Activated naive CD4-positive, alpha-beta T cell treated with anti-CD3 and anti-CD28 coated beads, Interleukin-2, amount 50 U/mL, for 24 hours (primary cell): ENCODE measurements around the gene POU6F2.
"Not testable (repeated sequence)": the region's sequence is repeated elsewhere in the genome, so short reads cannot be mapped to it uniquely, and the experiment has no call there.

Experiments used
- H3K27ac Mint-ChIP-seq: one replicate; pipeline ENCODE4 v1.8.0; 2021; ENCODE audit warnings: mild to moderate bottlenecking, mixed read lengths
- H3K27me3 Mint-ChIP-seq: one replicate; pipeline ENCODE4 v1.8.0; 2021; ENCODE audit warnings: mixed read lengths
- H3K36me3 Mint-ChIP-seq: one replicate; pipeline ENCODE4 v1.8.0; 2021; ENCODE audit warnings: mixed read lengths
- H3K4me1 Mint-ChIP-seq: one replicate; pipeline ENCODE4 v1.8.0; 2021; ENCODE audit warnings: mixed read lengths
- H3K4me3 Mint-ChIP-seq: one replicate; pipeline ENCODE4 v1.8.0; 2021; ENCODE audit warnings: mild to moderate bottlenecking, mixed read lengths
- H3K9me3 Mint-ChIP-seq: one replicate; pipeline ENCODE4 v1.8.0; 2021; ENCODE audit warnings: mixed read lengths

POU6F2 gene

DNA sequence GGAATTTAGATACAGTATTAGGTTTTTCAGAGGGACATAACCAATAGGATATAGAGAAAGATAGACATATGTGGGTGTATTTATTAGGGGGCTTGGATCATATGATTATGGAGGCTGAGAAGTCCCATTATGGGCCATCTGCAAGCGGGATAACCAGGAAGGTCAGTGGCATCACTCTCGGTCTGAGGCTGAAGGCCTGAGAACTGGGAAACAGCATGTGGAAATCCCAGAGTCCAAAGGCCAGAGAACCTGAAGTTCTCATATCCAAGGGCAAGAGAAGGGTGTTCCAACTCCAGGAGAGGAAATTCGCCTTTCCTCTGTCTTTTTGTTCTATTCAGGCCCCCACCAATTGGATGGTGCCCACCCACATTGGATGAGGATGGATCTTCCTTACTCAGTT lies 180.7 kb downstream of the POU6F2 start:
- no peaks in the 10 kb centered on the region for H3K36me3 Mint-ChIP-seq
- no peaks in the 10 kb centered on the region for H3K9me3 Mint-ChIP-seq
- H3K4me3 Mint-ChIP-seq = no peak overlapping the region
- H3K27ac Mint-ChIP-seq = no peak overlapping the region
- H3K4me1 Mint-ChIP-seq = no peaks in the 10 kb centered on the region
- peaks cover 1% of the 10 kb centered on the region for H3K27me3 Mint-ChIP-seq

DNA sequence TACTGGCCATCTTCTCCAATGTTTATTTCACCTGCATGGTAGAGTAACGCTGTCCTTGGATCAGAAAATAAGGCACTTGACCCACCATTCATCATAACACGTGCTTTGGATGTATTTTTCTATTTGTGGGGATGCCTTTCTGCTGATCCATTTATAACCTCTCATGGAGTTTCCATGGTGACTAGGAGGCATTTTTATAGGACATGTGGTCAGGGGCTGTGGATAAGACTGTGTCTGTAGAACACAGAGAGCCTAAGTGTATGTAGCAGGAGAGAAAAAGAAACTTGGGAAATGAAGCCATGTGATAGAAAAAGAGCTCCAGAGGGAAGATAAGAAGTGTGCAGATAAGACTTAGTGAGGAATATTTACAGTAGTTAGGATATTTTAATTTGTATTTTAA lies 184.2 kb downstream of the POU6F2 start:
- H3K9me3 Mint-ChIP-seq = no peaks in the 10 kb centered on the region
- no peaks in the 10 kb centered on the region for H3K4me1 Mint-ChIP-seq
- no peaks in the 10 kb centered on the region for H3K36me3 Mint-ChIP-seq
- H3K27me3 Mint-ChIP-seq = peaks cover 2% of the 10 kb centered on the region
- H3K4me3 Mint-ChIP-seq = no peak overlapping the region
- no peak overlapping the region for H3K27ac Mint-ChIP-seq

DNA sequence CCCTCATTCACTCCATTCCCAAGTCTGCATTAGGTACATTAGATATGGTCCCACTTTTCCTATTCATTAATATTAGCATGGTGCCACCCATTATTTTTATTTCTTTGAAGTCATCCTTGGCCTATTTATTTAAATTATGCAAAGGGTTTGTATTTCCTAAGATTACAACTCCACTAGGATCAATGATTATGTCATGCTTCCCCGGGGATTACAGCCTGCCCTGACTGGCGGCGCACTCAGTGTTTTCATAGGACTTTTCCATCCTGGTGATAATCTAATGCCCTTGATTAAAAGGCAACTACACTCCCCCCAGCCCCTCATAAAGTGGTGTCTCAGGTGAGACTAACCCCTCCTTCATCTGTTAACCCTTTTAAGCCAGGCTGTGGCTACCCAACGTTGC lies 187.2 kb downstream of the POU6F2 start:
- Mint-ChIP-seq H3K27ac (no peak overlapping the region), H3K36me3 (no peaks in the 10 kb centered on the region), H3K4me3 (no peak overlapping the region), H3K27me3 (peaks cover 2% of the 10 kb centered on the region), H3K9me3 (no peaks in the 10 kb centered on the region), H3K4me1 (no peaks in the 10 kb centered on the region)

DNA sequence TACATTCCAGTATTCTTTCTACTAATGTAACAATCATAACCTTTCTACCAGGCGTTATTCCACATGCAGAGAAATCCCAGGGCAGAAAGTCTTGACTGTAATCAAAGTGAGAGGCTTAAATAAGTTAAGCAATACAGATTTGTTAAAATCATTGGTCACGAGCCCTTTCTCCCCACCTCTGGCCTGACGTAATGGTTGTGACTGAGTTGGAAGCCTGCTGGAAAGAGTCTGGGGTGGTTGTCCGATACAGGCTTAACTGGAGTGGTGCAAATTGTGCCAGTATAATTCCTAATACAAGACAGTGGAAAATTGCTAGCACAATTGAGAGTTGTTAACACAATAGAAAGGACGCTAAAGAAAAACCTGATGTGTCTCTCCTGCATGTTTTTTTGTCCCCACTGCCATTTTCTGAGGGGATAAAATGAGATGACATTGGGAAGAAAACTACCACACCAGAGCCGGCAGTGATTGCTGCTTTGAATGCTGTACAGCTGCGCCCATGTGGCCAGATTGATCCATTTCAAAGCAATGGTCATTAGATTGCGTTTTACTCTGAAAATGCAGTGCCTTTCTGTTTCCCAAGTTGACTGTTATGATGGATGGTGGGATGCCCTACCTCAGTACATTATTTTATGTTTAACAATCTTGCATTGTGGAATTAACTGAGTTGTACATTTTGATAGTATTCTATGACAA lies 190.8 kb downstream of the POU6F2 start:
- no peaks in the 10 kb centered on the region for H3K4me1 Mint-ChIP-seq
- peaks cover 2% of the 10 kb centered on the region for H3K27me3 Mint-ChIP-seq
- H3K36me3 Mint-ChIP-seq = no peaks in the 10 kb centered on the region
- H3K27ac Mint-ChIP-seq = no peak overlapping the region
- no peak overlapping the region for H3K4me3 Mint-ChIP-seq
- no peaks in the 10 kb centered on the region for H3K9me3 Mint-ChIP-seq

DNA sequence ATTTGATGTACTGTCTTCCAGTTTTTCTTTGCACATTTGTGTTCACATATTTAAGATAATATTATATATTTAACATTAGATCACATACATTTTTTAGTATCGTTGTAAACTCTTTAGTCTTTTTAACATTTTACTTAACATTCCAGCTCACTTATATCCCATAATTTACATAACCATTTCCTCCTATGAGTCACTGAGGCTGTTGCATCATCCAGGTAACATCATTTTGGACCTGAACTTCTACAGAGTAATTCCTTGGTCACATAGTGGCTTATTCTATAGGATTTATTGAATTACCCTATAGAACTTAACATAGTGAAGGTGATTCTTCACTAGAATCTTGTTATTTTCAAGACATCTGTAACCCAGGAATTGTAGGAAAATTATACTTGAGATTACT lies 194.4 kb downstream of the POU6F2 start:
- Mint-ChIP-seq H3K9me3 (no peaks in the 10 kb centered on the region), H3K36me3 (no peaks in the 10 kb centered on the region), H3K4me1 (no peaks in the 10 kb centered on the region), H3K27me3 (no peaks in the 10 kb centered on the region), H3K4me3 (no peak overlapping the region), H3K27ac (no peak overlapping the region)

DNA sequence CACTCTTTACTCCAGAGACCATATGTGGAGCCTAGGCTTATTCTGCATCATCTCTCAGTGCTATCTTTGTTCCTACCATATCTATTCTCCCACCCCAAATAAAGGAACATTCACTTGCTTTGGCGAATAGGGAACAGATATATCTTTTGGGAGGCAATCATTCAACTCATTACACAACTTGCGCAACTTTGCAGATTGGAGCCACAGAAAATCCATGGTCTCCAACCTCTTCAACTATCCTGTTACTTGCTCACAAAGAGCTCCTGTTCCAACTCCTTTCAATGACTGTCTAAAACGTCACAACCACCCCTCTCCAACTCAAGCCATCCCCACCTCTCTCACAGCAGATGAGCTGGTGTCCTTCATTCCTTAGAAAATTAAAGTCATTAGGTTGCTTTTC lies 203.7 kb downstream of the POU6F2 start:
- Mint-ChIP-seq H3K36me3 (no peaks in the 10 kb centered on the region), H3K4me3 (no peak overlapping the region), H3K27me3 (peaks cover 3% of the 10 kb centered on the region), H3K9me3 (no peaks in the 10 kb centered on the region), H3K27ac (no peak overlapping the region), H3K4me1 (no peaks in the 10 kb centered on the region)

DNA sequence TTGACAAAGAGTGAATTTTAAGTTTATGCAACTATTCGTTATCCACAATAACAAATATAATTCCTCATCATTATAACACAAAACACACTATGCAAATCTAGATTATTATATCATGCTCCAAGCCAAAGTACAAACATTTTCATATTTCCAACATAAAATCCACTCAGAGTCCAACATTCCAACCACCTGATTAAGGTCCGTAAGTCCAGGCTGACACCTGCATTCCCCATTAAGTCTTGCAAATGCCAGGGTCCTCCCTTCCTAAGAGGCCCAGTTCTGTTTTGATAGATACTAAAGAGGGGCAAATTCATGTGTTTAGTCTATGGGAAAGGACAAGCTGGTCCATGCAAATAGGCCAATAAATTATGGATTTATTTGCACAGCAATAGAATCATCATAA lies 206.1 kb downstream of the POU6F2 start:
- no peak overlapping the region for H3K4me3 Mint-ChIP-seq
- H3K9me3 Mint-ChIP-seq = no peaks in the 10 kb centered on the region
- no peaks in the 10 kb centered on the region for H3K4me1 Mint-ChIP-seq

DNA sequence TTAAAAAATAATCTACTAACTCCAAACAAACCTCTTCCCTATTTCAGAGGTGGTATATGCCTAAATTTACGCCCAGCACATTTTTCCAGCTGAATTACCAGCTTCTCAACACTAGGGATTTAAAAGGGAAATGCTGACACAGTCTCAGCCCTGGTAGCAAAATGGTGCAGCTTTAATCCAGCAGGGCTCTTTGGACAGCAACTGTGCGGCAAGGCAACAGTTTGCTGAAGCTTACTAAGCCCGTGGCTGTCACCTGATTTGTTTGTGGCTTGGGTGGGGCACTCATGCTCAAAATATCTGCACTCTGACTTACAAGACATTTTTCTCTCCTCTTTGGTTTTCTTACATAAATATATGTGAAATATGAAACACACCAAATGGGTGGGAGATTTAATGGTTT lies 206.7 kb downstream of the POU6F2 start:
- Mint-ChIP-seq H3K36me3 (no peaks in the 10 kb centered on the region), H3K4me1 (no peaks in the 10 kb centered on the region), H3K4me3 (no peak overlapping the region), H3K27ac (no peak overlapping the region), H3K9me3 (no peaks in the 10 kb centered on the region), H3K27me3 (peaks cover 5% of the 10 kb centered on the region)

More for the DNA sequence above, 206.1 kb downstream of the POU6F2 start:
- Mint-ChIP-seq H3K27me3 (peaks cover 6% of the 10 kb centered on the region), H3K36me3 (no peaks in the 10 kb centered on the region), H3K27ac (no peak overlapping the region)

DNA sequence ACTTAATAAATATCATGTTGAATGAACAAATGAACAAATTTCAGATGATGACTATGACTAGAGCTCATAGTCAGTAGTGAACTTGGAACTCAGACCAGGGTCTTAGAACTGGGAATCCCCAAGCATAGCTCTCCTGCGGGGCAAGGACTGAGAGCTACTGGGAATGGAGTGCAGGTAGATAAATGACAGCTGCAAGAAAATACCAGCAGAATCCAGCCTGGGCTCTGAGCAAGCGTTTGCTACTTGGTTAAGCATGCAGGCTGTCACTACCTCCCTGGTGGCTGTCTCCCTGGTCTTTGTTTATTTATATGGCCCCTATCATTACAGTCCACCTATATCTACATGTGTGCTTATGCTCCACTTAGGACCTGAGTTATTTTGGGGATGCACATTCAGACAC lies 208.4 kb downstream of the POU6F2 start:
- Mint-ChIP-seq H3K36me3 (no peaks in the 10 kb centered on the region), H3K4me3 (no peak overlapping the region), H3K9me3 (no peaks in the 10 kb centered on the region), H3K4me1 (no peaks in the 10 kb centered on the region), H3K27ac (no peak overlapping the region), H3K27me3 (peaks cover 6% of the 10 kb centered on the region)

DNA sequence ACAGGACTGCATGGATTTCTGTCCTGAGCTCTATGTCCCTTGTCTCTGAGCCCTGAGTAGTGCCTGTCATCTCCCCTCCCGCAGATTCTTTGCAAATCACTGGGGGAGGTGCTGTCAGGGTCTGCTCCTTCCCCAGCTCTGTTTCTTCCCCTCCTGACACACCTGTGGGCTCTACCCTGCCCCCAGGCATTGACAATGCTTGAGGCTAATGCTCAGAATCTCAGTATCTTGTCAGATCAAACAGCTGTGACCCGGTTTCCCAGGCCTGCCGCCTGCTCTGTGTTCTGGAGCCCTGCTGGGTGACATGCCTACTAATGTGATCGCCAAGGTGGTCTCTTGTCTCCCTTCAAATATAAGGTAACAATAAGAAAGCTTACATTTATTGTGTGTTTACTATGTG lies 209.0 kb downstream of the POU6F2 start:
- H3K4me3 Mint-ChIP-seq = no peak overlapping the region

DNA sequence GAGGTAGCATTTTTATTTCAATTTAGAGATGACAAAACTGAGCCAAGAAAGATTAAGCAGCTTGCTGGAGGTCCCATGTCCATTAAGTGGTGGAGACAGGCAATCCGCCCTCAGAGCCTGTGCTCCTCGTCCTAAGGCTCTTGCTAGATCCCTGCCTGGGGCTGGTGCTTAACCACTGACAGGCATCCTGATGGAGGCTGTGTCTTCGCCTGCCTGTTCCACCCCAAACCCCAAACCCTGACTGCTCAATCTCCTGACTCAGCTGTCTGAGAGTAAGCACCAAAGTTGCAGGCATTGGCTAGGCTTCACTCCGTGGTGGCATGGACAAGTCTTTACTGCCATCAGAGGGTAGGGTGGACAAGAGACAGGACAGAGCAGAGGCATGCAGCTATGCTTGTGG lies 209.4 kb downstream of the POU6F2 start:
- Mint-ChIP-seq H3K4me1 (no peaks in the 10 kb centered on the region), H3K9me3 (no peaks in the 10 kb centered on the region), H3K27ac (no peak overlapping the region), H3K27me3 (peaks cover 8% of the 10 kb centered on the region), H3K4me3 (no peak overlapping the region), H3K36me3 (no peaks in the 10 kb centered on the region)

More for the DNA sequence above, 209.0 kb downstream of the POU6F2 start:
- no peaks in the 10 kb centered on the region for H3K36me3 Mint-ChIP-seq
- H3K9me3 Mint-ChIP-seq = no peaks in the 10 kb centered on the region
- H3K27ac Mint-ChIP-seq = no peak overlapping the region
- H3K27me3 Mint-ChIP-seq = peaks cover 6% of the 10 kb centered on the region
- H3K4me1 Mint-ChIP-seq = no peaks in the 10 kb centered on the region

DNA sequence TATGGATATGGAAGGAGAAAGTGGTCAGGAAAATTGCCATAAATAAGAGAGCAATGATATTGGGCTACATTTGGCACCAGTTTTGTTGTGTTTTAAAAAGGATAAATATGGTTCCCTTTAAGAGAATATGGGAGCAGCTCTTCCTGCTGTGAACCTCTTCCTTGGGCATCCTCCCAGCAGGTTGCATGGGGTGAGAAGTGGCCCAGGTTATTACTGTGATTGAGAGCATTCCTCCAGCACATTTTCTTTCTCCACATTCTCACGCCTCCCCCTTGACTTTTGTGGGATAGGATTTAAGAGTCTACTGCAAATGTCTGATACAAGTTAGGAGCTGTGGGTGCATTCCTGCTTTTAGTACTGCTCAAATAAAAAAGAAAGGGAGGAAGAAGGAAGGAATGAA lies 214.8 kb downstream of the POU6F2 start:
- Mint-ChIP-seq H3K4me1 (no peaks in the 10 kb centered on the region), H3K4me3 (no peak overlapping the region), H3K27ac (no peak overlapping the region), H3K36me3 (no peaks in the 10 kb centered on the region), H3K27me3 (peaks cover 8% of the 10 kb centered on the region), H3K9me3 (no peaks in the 10 kb centered on the region)

DNA sequence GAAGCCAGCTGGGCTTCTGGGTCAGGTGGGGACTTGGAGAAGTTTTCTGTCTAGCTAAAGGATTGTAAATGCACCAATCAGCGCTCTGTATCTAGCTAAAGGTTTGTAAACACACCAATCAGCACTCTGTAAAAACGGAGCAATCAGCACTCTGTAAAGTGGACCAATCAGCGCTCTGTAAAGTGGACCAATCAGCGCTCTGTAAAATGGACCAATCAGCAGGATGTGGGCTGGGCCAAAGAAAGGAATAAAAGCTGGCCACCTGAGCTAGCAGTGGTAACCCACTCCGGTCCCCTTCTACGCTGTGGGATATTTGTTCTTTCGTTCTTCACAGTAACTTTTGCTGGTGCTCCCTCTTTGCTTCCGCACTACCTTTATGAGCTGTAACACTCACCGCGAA lies 216.7 kb downstream of the POU6F2 start:
- H3K4me1 Mint-ChIP-seq, H3K9me3 Mint-ChIP-seq, H3K4me3 Mint-ChIP-seq, H3K27ac Mint-ChIP-seq, H3K27me3 Mint-ChIP-seq, H3K36me3 Mint-ChIP-seq: not testable (repeated sequence)

DNA sequence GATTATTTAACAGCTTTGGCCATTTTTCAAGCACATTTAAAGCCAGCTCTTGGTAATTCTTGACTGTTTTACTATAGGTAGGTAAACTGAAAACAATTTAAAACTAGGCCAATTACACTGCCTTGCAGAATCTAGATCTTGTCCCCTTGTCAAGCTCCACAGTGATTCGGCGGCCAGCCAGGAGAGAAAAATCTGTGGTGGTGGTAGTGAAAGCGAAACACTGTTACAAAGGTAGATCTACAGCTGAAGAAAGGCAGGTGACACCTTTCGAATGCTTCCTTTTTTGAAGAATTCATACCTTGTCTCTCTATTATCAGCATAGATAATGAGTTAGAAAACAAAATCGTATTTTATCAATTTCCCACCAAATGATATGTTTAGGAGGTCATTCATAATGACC lies 218.3 kb downstream of the POU6F2 start:
- H3K9me3 Mint-ChIP-seq = no peaks in the 10 kb centered on the region
- no peak overlapping the region for H3K27ac Mint-ChIP-seq
- no peaks in the 10 kb centered on the region for H3K4me1 Mint-ChIP-seq

DNA sequence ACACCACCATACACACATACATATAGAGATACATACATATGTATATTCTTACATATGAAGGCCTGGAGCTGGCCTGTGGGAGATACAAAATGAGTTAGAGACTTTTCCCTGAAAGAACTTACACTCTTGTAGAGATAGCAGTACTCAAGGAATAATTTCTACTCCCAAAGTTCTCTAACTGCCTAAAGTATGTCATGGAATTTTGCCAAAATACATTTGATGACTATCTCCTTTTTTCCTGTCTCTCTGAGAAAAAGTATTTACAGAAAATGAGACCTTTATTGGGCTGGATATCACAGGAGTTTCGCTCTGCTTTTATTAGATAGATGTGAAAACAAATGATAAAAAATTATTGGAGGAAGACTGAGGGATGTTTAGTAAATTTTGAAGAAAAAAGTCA lies 220.1 kb downstream of the POU6F2 start:
- no peaks in the 10 kb centered on the region for H3K4me1 Mint-ChIP-seq
- H3K9me3 Mint-ChIP-seq = no peaks in the 10 kb centered on the region
- H3K27me3 Mint-ChIP-seq = no peaks in the 10 kb centered on the region
- no peak overlapping the region for H3K4me3 Mint-ChIP-seq
- H3K36me3 Mint-ChIP-seq = no peaks in the 10 kb centered on the region
- H3K27ac Mint-ChIP-seq = no peak overlapping the region

More for the DNA sequence above, 218.3 kb downstream of the POU6F2 start:
- H3K27me3 Mint-ChIP-seq = peaks cover 2% of the 10 kb centered on the region
- H3K4me3 Mint-ChIP-seq = no peak overlapping the region
- no peaks in the 10 kb centered on the region for H3K36me3 Mint-ChIP-seq

DNA sequence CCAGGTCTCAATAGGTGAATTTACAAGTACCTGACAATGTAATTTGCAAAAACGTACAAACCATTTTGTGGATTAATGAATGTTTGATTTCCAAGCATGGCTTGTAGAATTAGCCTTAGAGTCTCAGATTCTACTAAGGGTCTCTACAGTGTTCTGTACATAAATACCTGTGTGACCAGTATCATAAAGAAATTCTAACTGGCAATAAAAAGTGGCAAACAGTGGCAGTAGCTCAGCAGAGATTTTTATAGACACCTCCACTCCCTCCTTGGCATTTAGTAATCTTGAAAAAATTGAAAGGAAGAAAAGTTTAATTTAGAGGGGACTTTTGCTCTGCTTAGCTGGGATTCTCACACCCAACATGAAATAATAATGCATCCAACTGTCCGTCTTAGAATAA lies 220.8 kb downstream of the POU6F2 start:
- no peak overlapping the region for H3K4me3 Mint-ChIP-seq
- no peaks in the 10 kb centered on the region for H3K27me3 Mint-ChIP-seq
- H3K27ac Mint-ChIP-seq = no peak overlapping the region
- no peaks in the 10 kb centered on the region for H3K4me1 Mint-ChIP-seq
- no peaks in the 10 kb centered on the region for H3K36me3 Mint-ChIP-seq
- no peaks in the 10 kb centered on the region for H3K9me3 Mint-ChIP-seq

DNA sequence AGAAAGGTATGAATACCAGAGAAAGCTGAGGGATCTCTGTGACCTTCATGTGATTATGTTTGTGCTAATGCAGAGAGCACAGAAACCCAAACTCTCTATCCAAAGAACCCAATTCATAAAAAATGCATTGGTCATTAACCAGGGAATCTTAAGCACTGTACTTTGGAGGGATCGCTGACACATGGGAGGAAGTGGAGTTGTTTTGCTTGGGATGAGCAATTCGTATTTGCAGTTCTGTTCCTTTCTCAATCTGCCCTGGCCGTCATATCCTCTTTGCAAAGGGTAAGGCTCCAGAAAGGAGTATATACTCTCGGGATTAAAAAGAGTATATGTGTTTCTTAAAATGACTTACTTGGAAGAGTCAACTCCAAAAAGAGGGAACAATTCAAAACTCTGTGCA lies 221.3 kb downstream of the POU6F2 start:
- Mint-ChIP-seq H3K4me3 (no peak overlapping the region), H3K9me3 (no peaks in the 10 kb centered on the region), H3K36me3 (no peaks in the 10 kb centered on the region)

More for the DNA sequence above, 221.3 kb downstream of the POU6F2 start:
- no peaks in the 10 kb centered on the region for H3K4me1 Mint-ChIP-seq
- H3K27me3 Mint-ChIP-seq = no peaks in the 10 kb centered on the region
- no peak overlapping the region for H3K27ac Mint-ChIP-seq
